Stimulated activated CD8-positive, alpha-beta memory T cell treated with anti-CD3 and anti-CD28 coated beads, Interleukin-15, amount 100 ng/mL, for 48 hours (primary cell): ENCODE data around the gene PNKD.
A peak's percentile ranks its signal among the peaks of the same experiment; 100 is the strongest.

Experiments
- DNase-seq, 2 donors: peaks; one replicate each; pipeline ENCODE4 v3.0.0-alpha.2; 2020; ENCODE audit warnings: low read depth in 2 of 2

PNKD gene

GRCh38 chr2:218257390-218257981 is 12.8 kb upstream of the PNKD start:
- DNase-seq, result peak; percentile 48 to 60

GRCh38 chr2:218259099-218259961 is 11.0 kb upstream of the PNKD start:
- no peak for DNase-seq

GRCh38 chr2:218260166-218260565 is 10.2 kb upstream of the PNKD start:
- no peak for DNase-seq

- no peak for DNase-seq
Measured at GRCh38 chr2:218260742-218261422, 9.4 kb upstream of the PNKD start, which contains the start of gene GPBAR1. GPBAR1 (plus strand) TSS chr2:218261015; CDS start chr2:218262725, 1,710 bp downstream.

GRCh38 chr2:218261423-218262236 is 8.7 kb upstream of the PNKD start:
- DNase-seq, result no peak

- no peak for DNase-seq
Measured at GRCh38 chr2:218262237-218262600, 8.1 kb upstream of the PNKD start.

- DNase-seq, result no peak
Measured at GRCh38 chr2:218262631-218263586, 7.4 kb upstream of the PNKD start.

- DNase-seq, result no peak
Measured at GRCh38 chr2:218263817-218264641, 6.3 kb upstream of the PNKD start.

- DNase-seq, result no peak
Measured at GRCh38 chr2:218264773-218265561, 5.4 kb upstream of the PNKD start.

- no peak for DNase-seq
Measured at GRCh38 chr2:218265626-218266025, 4.7 kb upstream of the PNKD start.

GRCh38 chr2:218266316-218266979 is 3.9 kb upstream of the PNKD start:
- no peak for DNase-seq

GRCh38 chr2:218267259-218267658 is 3.1 kb upstream of the PNKD start:
- DNase-seq, result no peak

- no peak for DNase-seq
Measured at GRCh38 chr2:218270721-218271486, 585 bp downstream of the PNKD start.

- DNase-seq, result no peak
Measured at GRCh38 chr2:218271487-218271797, 1.1 kb downstream of the PNKD start.

- no peak for DNase-seq
Measured at GRCh38 chr2:218271865-218272530, 1.7 kb downstream of the PNKD start.

- DNase-seq, result peak; percentile 52 to 55
Measured at GRCh38 chr2:218272531-218273212, 2.4 kb downstream of the PNKD start.
